ENCODE measurements around the gene KIAA1217.
"Not testable (repeated sequence)": the region's sequence is repeated elsewhere in the genome, so short reads cannot be mapped to it uniquely, and the experiment has no call there.

The KIAA1217 gene

GRCh38 chr10:24343686-24344085 is 134.7 kb downstream of the KIAA1217 start:
- no peak for DNase-seq

GRCh38 chr10:24344279-24344678 is 135.3 kb downstream of the KIAA1217 start:
- no peak for DNase-seq

DNA sequence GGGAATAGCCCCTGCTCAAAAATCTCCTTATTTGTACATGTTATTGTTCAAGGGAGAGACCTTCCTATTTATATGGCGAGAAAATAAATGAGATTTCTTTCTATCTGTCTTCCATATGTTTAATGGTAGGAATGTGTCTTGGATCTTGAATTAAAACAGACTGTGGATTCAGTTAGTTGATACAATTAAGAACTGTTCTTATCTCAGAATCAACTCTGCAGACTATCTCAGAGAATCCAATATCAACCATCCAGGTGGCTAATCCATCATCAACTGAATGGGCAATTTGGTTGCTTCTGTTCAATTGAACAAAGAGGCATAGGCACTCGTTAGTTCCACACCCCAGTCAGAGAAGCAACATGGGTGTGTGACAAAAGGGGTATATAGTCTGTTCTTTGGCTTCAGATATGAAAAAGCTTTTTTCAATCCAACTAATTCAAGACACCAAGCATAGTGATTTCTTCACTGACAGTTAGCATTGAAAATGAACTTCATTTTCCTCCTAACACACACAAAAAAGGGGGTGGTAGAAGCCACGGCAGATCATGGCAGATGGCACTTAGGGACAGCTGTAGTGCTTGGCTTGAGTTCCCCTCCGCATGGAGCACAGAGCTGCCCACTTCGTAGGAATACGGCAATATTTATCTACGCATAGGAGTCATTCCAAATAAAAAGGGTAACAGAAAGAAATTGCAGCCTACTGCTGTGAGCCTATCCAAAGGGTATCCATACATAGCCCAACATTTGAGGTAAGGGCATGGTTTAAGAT is 135.9 kb downstream of the KIAA1217 start:
- DNase-seq, result no peak

DNA sequence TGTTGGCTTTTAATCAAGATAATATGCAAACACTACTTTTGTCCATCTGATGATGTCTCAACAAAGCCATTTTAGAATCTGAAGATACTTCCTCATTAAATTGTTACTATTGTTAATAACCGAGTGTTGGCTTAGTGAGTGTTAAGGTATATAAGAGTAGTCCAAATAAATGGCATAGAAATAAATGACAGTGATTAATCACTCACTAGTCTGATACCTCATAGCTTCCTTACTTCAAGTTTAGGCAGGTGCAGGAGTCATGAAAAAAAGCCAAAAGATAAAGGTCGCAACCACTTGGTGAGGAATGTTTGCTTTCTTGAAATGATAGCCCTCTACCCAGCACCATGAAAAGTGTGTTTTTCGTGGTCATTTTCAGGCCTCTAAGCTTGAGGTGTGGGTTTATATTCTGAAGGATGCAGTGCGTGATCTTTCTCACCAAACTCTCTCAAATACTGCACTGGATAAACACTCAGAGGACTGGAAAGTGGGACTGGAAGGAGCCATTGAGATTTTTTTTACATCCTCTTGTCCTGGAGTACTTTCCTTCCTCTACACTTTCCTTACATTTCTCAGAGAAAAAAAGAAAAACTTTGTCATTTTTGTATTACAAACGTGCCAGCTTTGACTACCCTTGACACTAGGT is 138.1 kb downstream of the KIAA1217 start:
- DNase-seq, result no peak

- no peak for DNase-seq
These were observed 140.6 kb downstream of the KIAA1217 start for GRCh38 chr10:24349379-24350001.

- DNase-seq, result no peak
These were observed 141.4 kb downstream of the KIAA1217 start for GRCh38 chr10:24350070-24350921.

GRCh38 chr10:24350922-24351225 is 141.9 kb downstream of the KIAA1217 start:
- not testable (repeated sequence) for DNase-seq

DNA sequence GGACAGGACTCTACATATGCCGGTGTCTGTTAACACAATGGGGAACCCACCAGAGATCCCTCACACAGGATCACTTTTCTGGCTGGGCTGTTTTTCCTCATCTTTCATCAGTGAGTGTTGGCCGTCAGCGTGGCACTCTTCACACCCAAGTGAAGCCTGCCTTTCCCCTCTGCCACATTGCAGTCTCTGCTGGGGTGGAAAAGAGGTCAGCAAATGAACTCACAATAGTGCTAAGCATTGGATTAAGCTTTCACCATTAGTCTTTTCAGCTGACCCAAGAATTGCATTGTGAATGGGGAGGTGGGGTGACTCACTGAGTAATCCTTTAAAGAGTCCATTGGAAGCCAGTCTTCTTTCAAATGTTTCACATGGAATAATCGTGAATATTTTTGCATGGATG is 143.0 kb downstream of the KIAA1217 start:
- DNase-seq, result no peak

GRCh38 chr10:24352399-24352798 is 143.5 kb downstream of the KIAA1217 start:
- no peak for DNase-seq

DNA sequence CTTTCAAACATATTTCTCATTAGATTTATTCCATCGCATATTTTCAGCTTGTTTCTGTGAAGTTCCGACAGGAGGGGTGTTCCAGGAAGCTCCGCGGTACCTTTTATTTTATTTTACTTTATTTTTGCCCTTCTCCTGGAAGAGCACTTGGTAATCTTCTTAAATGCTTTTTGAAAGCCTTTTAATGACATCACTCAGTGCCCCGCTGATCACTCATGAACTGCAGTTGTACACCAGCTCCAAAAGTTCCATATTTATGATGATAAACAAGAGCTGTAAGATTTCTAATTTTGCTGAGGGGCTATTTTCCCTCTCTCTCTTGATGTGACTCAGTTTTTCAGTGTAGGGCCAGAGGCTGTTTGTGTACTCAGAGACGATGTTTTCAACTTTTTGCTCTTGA is 144.4 kb downstream of the KIAA1217 start:
- no peak for DNase-seq

- DNase-seq, result no peak
These were observed 146.2 kb downstream of the KIAA1217 start for GRCh38 chr10:24355056-24355688.

- no peak for DNase-seq
These were observed 148.5 kb downstream of the KIAA1217 start for GRCh38 chr10:24357344-24358004.

DNA sequence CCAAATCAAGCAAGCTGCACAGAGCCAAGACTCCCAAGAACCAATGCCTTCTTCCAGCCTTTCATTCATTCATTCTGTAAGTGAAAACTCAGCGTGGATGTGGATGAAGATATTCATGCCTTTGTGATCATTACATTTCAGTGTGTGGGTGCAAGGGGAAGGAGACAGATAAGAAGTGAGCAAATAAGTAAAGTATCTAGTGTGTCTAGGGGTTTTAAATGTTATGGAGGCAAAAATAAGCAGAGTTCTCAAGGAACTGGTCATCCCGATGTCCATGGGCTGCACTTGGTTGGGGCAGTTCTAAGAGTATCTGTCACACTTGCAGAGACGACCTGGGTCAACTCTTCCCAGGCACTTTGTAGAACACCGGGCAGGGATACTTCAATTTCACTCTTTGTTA is 149.1 kb downstream of the KIAA1217 start:
- DNase-seq, result no peak

- peak; percentile 63 for DNase-seq
These were observed 151.6 kb downstream of the KIAA1217 start for GRCh38 chr10:24360282-24361127.

DNA sequence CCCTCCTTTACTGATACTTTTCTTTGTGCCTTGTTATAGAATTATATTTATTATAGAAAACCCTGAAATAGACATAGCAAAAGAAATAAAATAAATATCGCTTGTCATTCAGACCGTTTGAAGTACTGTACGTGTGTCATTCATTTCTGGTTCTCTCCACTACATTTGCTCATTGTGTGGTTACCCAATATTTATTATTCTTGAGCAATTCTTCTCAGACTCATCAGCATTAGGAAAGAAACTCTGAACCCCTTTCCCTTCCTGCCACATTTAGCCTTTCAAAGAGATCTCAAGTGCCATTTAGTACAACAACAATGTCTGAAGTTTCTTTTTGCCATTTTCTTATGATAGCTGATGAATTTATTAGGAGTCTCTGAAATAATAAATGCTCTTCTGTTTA is 154.1 kb downstream of the KIAA1217 start:
- DNase-seq, result no peak

DNA sequence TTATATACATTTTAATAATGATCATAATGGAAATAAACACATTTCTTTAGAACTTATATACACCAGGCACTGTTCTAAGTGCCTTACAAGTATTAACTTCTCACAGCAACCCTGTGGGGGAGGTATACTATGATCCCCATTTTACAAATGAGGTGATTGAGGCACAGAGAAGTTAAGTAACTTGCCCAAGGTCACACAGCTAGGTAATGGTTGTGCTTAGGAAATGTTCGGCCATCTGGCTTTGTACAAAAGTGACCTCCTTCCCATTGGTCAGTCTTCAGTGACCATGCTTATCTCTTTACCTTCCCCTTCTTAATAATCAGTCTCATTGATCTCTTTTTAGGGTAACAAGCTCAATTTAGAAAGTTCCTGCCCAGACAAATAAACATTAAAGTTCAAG is 158.8 kb downstream of the KIAA1217 start:
- DNase-seq, result no peak

DNA sequence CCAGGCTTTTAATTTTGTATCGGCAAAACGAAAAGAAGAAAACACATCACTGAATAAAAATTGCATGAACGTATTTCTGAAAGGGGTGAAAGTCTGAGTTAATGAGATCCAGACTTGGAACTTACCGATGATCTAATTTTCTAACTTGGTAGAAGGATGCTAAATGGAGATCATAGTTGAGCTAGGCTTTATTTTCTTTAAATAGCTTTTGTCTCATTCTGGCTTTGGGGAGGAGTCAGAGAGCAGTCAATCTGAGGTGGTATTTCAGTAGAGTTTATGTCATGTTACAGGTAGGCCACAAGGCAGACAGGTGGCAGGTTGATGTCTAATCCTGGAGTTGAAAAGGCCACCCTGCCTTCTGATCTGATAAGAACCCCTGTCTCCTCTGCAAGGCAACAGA is 161.9 kb downstream of the KIAA1217 start:
- no peak for DNase-seq

DNA sequence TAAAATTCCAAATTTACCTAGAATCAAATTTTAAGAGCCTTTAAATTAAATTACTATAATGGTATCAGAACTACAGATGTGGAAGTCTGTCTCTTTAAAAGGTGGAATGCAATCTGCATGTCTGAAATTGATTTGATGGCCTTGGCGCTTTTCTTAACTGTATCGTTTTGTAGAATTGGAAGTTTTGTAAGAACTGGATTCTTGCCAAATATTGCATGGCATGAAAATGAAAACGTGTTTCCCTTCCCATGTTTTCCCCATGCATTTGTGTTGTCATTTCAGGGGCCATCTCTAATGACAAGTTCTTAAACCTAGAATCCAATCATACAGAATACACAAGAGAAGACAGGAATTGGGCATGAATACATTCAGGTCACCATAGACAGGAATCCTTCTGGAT is 162.5 kb downstream of the KIAA1217 start:
- no peak for DNase-seq

DNA sequence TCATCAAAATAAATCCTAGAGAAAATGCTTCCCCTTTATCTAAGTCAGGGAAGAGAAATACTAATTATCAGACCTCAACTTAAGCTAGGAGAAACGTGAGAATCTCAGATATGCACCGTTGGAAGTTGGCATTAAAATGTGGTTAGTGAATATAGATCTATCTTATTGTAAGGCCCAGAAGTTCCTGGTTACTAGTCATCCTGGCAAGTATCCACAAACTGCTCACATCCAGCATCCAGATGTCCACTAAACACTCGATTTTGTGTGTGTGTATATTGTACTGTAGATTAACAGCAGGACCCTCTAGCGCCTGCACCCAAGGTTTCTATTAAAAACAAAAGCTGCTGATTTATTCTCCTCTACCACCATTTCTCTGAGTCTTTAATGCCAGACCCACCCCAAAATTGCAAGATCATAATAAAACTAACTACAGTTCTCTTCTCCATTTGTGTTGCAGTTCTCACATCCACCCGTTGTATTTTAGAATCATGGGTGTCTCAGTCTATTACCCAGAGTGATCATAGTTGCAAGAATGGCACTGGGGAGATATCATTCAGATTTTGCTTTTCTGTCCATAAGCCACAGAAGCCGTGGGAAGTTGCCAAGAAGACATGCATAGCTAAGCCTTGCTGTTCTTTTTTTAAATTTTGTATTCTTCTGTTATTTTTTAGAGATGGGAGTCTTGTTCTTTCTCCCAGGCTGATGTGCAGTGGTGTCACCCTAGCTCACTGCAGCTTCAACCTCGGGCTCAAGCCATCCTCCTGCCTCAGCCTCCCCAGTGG is 165.4 kb downstream of the KIAA1217 start:
- DNase-seq, result no peak

- no peak for DNase-seq
These were observed 166.6 kb downstream of the KIAA1217 start for GRCh38 chr10:24375510-24375909.

DNA sequence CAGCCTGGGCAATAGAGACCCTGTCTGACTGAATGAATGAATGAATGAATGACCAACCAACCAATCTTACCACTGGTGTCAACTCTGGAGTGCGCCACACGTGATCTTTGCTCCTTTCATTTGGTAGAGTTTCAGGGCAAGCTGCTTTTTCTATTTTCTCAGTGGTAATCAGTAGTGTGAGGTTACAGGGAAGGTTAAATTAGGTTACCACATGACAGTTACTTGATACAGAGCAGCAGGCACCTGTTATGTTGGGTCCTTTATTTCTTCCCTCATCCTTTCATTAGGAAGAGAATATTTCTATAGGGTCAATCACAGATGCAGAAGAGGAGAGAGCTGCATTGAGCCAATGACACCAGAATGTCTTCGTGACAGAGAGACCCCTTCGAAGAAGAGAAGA is 167.8 kb downstream of the KIAA1217 start:
- DNase-seq, result no peak
